Naive thymus-derived CD4-positive, alpha-beta T cell (primary cell): ENCODE measurements around the gene HMGXB3. TPM values are rescaled to one million over a fixed set of nuclear protein-coding genes. Genes with fewer than 3 reads are reported as not detected.

Experiments used
- ATAC-seq: fragments of 150-1000 bp; cut with Tn5 transposase; 2 replicates; pipeline ENCODE4 v1.10.0; 2021; ENCODE audit warnings: mild to moderate bottlenecking, moderate library complexity
- CTCF ChIA-PET: fragments of 350-600 bp; sonication (Branson Sonifier 250); formaldehyde crosslinking; loops from one replicate; lab custom pipeline; 2021; ENCODE audit warnings: antibody characterized with exemption; lab: Charles Lee
- POLR2A ChIA-PET: fragments of 350-600 bp; sonication (Branson Sonifier 250); formaldehyde crosslinking; loops from one replicate; lab custom pipeline; 2021; ENCODE audit warnings: antibody characterized with exemption, inconsistent platforms; lab: Charles Lee
- DNase-seq, 9 donors: peaks; one replicate each; pipeline versions ENCODE4 v3.0.0 to v3.0.0-alpha.2; 2020 to 2022; ENCODE audit warnings: mixed read lengths in 1 of 9
- H3K27ac ChIP-seq: one replicate; pipeline ENCODE4 v1.7.0; 2013; ENCODE audit warnings: mild to moderate bottlenecking, low read depth, low read length, moderate library complexity
- H3K27me3 ChIP-seq, 2 donors: one replicate each; pipeline ENCODE4 v1.7.0; 2013; ENCODE audit warnings: low read length in 2 of 2, mild to moderate bottlenecking in 2 of 2, moderate library complexity in 2 of 2; ENCODE audit not compliant: control insufficient read depth in 2 of 2, insufficient read depth in 2 of 2
- H3K36me3 ChIP-seq, 3 experiments: 1 replicate in 2 of 3; 2 replicates in 1 of 3; pipeline ENCODE4 v1.7.0; 2013; ENCODE audit warnings: low read length in 3 of 3, mild to moderate bottlenecking in 3 of 3, moderate library complexity in 1 of 3; ENCODE audit not compliant: insufficient read depth in 3 of 3, control insufficient read depth in 2 of 3
- H3K4me1 ChIP-seq, 2 donors: one replicate each; pipeline ENCODE4 v1.7.0; 2013; ENCODE audit warnings: low read length in 2 of 2, mild to moderate bottlenecking in 2 of 2, moderate library complexity in 1 of 2; ENCODE audit not compliant: control insufficient read depth in 2 of 2, insufficient read depth in 2 of 2
- H3K4me3 ChIP-seq: 2 replicates; pipeline ENCODE4 v1.7.0; 2013; ENCODE audit warnings: mild to moderate bottlenecking, low read length
- H3K9me3 ChIP-seq, 3 experiments: 1 replicate in 2 of 3; 2 replicates in 1 of 3; pipeline ENCODE4 v1.7.0; 2013; ENCODE audit warnings: low read length in 3 of 3; ENCODE audit not compliant: control insufficient read depth in 2 of 3
- H3K27ac Mint-ChIP-seq, 9 donors: one replicate each; pipeline ENCODE4 v1.8.0; 2020 to 2022; ENCODE audit warnings: mixed read lengths in 9 of 9, mild to moderate bottlenecking in 8 of 9, moderate library complexity in 5 of 9, inconsistent platforms in 2 of 9
- H3K27me3 Mint-ChIP-seq, 5 donors: one replicate each; pipeline ENCODE4 v1.8.0; 2021 to 2022; ENCODE audit warnings: mixed read lengths in 5 of 5, mild to moderate bottlenecking in 1 of 5
- H3K36me3 Mint-ChIP-seq, 5 donors: one replicate each; pipeline ENCODE4 v1.8.0; 2020 to 2022; ENCODE audit warnings: mixed read lengths in 5 of 5, mild to moderate bottlenecking in 3 of 5, inconsistent platforms in 1 of 5
- H3K4me1 Mint-ChIP-seq, 7 donors: one replicate each; pipeline ENCODE4 v1.8.0; 2020 to 2022; ENCODE audit warnings: mixed read lengths in 7 of 7, mild to moderate bottlenecking in 3 of 7, inconsistent platforms in 1 of 7
- H3K4me3 Mint-ChIP-seq, 10 donors: one replicate each; pipeline ENCODE4 v1.8.0; 2020 to 2022; ENCODE audit warnings: mild to moderate bottlenecking in 10 of 10, mixed read lengths in 10 of 10, moderate library complexity in 6 of 10, inconsistent platforms in 2 of 10
- H3K9me3 Mint-ChIP-seq, 11 donors: one replicate each; pipeline ENCODE4 v1.8.0; 2020 to 2022; ENCODE audit warnings: mixed read lengths in 11 of 11, mild to moderate bottlenecking in 4 of 11, inconsistent platforms in 1 of 11, moderate library complexity in 1 of 11
- intact Hi-C, 2 donors: fragments of 100-400 bp; cut with micrococcal nuclease; formaldehyde crosslinking; loops; one replicate each; pipeline ENCODE4 v1.15.1; 2023
- polyA plus RNA-seq, 2 donors: library from polyadenylated mRNA; unstranded; fragments of 300-500 nt; fragmentation: Illumina TruSeq; gene quantifications; one replicate each; pipeline ENCODE4 v1.2.3, GENCODE V29; 2021
- total RNA-seq, 6 experiments: library from RNA in 5 of 6; stranded (reverse) in 5 of 6; gene quantifications; 1 replicate in 5 of 6; 2 replicates in 1 of 6; pipeline ENCODE4 v1.2.3 and lab custom pipeline; 2021 to 2026

The HMGXB3 gene
- total and polyA plus RNA-seq, 7 experiments from 2014 or later, result 8.2 to 40.6 (median 29.3) TPM

DNA sequence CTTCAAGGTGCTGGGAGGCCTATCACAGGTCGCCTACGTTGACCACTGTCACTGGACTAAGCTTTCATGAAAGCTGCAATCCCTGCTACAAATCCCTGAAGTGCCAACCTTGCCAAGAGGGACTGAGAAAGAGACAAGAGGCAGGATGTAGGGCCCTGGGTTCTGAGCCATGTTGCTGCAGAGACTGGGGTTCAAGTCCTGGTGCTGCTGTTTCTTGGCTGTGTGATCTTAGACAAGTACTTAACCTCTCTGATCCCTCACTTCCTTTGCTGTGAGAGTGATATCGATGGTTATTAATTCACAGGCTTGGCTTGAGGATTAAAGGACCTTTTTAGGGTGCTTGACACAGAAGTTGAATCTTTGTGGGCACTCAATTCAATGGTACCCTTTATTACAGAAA, 70.3 kb downstream of the HMGXB3 start:
- H3K9me3 Mint-ChIP-seq, result no peaks in the 10 kb centered on the region
- H3K36me3 Mint-ChIP-seq, result no peaks in the 10 kb centered on the region
- POLR2A ChIA-PET, result no interaction called here
- DNase-seq, result no peak
- Histone ChIP-seq H3K27ac (no peak overlapping the region), H3K4me3 (no peak overlapping the region), H3K9me3 (no peaks in the 10 kb centered on the region), H3K27me3 (no peaks in the 10 kb centered on the region), H3K4me1 (no peaks in the 10 kb centered on the region), H3K36me3 (no peaks in the 10 kb centered on the region)
- H3K27me3 Mint-ChIP-seq, result peaks cover 0 to 5% (median 0%) of the 10 kb centered on the region in 5 donors
- CTCF ChIA-PET, result no interaction called here
- H3K27ac Mint-ChIP-seq, result no peak overlapping the region
- peaks cover 0 to 20% (median 0%) of the 10 kb centered on the region in 7 donors for H3K4me1 Mint-ChIP-seq
- intact Hi-C loops, result no loop called here
- H3K4me3 Mint-ChIP-seq, result no peak overlapping the region
- no peak for ATAC-seq

DNA sequence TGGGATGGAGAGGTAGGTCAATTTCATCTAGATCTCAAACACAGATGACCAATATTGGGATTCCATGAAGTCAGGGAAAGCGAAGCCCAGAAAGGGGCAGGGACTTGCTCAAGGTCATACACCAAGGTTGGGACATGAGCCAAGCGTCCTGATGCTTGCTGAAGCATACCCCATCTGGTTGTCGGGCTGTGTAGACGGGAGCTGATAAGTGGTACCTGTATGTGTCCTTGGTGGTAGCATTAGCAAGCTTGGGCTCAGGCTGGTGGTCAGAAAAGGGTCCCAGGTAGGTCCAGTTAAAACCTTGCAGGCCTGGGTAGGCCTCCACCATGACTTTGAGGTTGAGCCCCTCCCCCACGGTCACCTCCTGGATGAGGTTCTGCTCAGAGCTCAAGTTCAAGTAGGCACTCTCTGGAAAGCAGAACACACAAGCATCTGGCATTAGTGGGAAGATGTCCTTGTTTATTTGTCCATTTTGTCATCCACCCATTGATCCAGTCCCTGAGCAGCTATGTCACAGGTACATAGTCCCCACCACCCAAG, 72.6 kb downstream of the HMGXB3 start:
- DNase-seq (no peak), ATAC-seq (no peak)
- Histone ChIP-seq H3K4me3 (no peak overlapping the region), H3K36me3 (no peaks in the 10 kb centered on the region), H3K4me1 (no peaks in the 10 kb centered on the region), H3K27ac (no peak overlapping the region), H3K9me3 (no peaks in the 10 kb centered on the region), H3K27me3 (no peaks in the 10 kb centered on the region)
- Mint-ChIP-seq H3K27ac (no peak overlapping the region), H3K36me3 (no peaks in the 10 kb centered on the region), H3K4me1 (peaks cover 0 to 3% (median 0%) of the 10 kb centered on the region in 7 donors), H3K9me3 (no peaks in the 10 kb centered on the region), H3K4me3 (no peak overlapping the region), H3K27me3 (no peaks in the 10 kb centered on the region)
- ChIA-PET POLR2A (no interaction called here), CTCF (no interaction called here)
- intact Hi-C loops, result no loop called here

- H3K9me3 ChIP-seq, result no peaks in the 10 kb centered on the region
- no peaks in the 10 kb centered on the region for H3K27me3 ChIP-seq
- no peak overlapping the region for H3K27ac ChIP-seq
- Mint-ChIP-seq H3K27me3 (no peaks in the 10 kb centered on the region), H3K36me3 (no peaks in the 10 kb centered on the region), H3K4me3 (no peak overlapping the region), H3K9me3 (no peaks in the 10 kb centered on the region), H3K4me1 (peaks cover 0 to under 1% (median 0%) of the 10 kb centered on the region in 7 donors), H3K27ac (no peak overlapping the region)
- H3K36me3 ChIP-seq, result no peaks in the 10 kb centered on the region
- no peaks in the 10 kb centered on the region for H3K4me1 ChIP-seq
- H3K4me3 ChIP-seq, result no peak overlapping the region
- ChIA-PET CTCF (interaction anchor here (0.6 kb wide), 1 partner anchor 105 kb away, joined by 3 read pairs; no protein-coding TSS in a partner anchor), POLR2A (no interaction called here)
- intact Hi-C loops, result no loop called here
- DNase-seq (no peak), ATAC-seq (no peak)
These were observed 73.1 kb downstream of the HMGXB3 start for GRCh38 chr5:150073677-150074076.

DNA sequence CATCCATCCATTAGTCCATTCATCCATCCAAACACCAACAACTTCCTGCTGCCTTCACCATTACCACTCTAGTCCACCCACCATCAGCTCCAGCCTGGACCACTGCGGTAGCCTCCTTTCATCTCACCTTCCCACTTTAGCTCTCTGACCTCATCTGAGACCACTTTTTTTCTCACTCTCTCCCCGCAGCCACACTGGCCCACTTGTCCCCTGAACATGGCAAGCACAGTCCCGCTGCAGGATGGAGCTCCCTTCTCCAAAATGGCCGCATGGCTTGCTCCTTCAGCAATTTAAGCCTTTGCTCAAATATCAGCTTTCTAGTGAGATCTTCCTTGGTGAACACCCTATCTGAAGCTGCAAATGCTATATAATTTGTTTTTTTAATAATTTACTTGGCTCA, 74.7 kb downstream of the HMGXB3 start:
- no peak overlapping the region for H3K27ac Mint-ChIP-seq
- H3K4me1 Mint-ChIP-seq, result no peaks in the 10 kb centered on the region
- intact Hi-C loops, result no loop called here
- H3K9me3 Mint-ChIP-seq, result no peaks in the 10 kb centered on the region
- CTCF ChIA-PET, result no interaction called here
- POLR2A ChIA-PET, result no interaction called here
- no peaks in the 10 kb centered on the region for H3K36me3 ChIP-seq
- no peaks in the 10 kb centered on the region for H3K9me3 ChIP-seq
- H3K27me3 ChIP-seq, result no peaks in the 10 kb centered on the region
- H3K27me3 Mint-ChIP-seq, result peaks cover 0 to 6% (median 0%) of the 10 kb centered on the region in 5 donors
- H3K27ac ChIP-seq, result no peak overlapping the region
- H3K4me3 ChIP-seq, result no peak overlapping the region
- H3K4me1 ChIP-seq, result no peaks in the 10 kb centered on the region
- ATAC-seq, result no peak
- H3K4me3 Mint-ChIP-seq, result no peak overlapping the region
- H3K36me3 Mint-ChIP-seq, result no peaks in the 10 kb centered on the region
- peak in 1 of 9 donors; percentile 8 for DNase-seq

GRCh38 chr5:150075806-150076205, 75.3 kb downstream of the HMGXB3 start:
- CTCF ChIA-PET, result no interaction called here
- POLR2A ChIA-PET, result no interaction called here
- ATAC-seq, result no peak

DNA sequence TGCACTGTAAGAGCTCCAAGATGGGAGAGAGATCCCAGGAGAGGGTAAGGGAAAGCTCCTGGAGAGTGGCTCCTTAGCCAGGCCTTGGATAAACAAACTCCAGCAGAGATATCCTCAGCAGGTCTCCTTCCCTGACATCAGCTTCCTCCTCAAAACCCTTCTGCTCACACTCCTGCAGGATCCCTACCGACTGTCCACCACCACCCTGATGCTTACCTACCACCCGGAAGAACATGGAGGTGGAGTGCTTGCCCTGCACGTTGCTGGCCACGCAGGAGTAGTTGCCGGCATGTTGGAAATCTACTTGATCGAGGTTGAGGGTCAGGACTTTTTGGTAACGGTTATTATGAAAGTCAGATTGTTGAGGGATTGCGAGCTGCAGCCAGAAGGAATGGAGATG, 76.5 kb downstream of the HMGXB3 start:
- Mint-ChIP-seq H3K36me3 (no peaks in the 10 kb centered on the region), H3K4me3 (no peak overlapping the region), H3K9me3 (no peaks in the 10 kb centered on the region), H3K27me3 (peaks cover 2 to 11% (median 8%) of the 10 kb centered on the region in 5 donors), H3K27ac (no peak overlapping the region), H3K4me1 (peaks cover 0 to 2% (median 0%) of the 10 kb centered on the region in 7 donors)
- H3K4me3 ChIP-seq, result no peak overlapping the region
- intact Hi-C loops, result no loop called here
- ChIA-PET POLR2A (no interaction called here), CTCF (interaction anchor here (0.6 kb wide), 1 partner anchor 1729 kb away, joined by 4 read pairs; no protein-coding TSS in a partner anchor)
- peaks cover 0 to 3% of the 10 kb centered on the region in 2 donors for H3K27me3 ChIP-seq
- H3K9me3 ChIP-seq, result no peaks in the 10 kb centered on the region
- no peak overlapping the region for H3K27ac ChIP-seq
- no peak for DNase-seq
- no peaks in the 10 kb centered on the region for H3K36me3 ChIP-seq
- H3K4me1 ChIP-seq, result no peaks in the 10 kb centered on the region
- ATAC-seq, result no peak

More at GRCh38 chr5:150075806-150076205, 75.3 kb downstream of the HMGXB3 start:
- Histone ChIP-seq H3K4me1 (no peaks in the 10 kb centered on the region), H3K27ac (no peak overlapping the region), H3K4me3 (no peak overlapping the region), H3K9me3 (no peaks in the 10 kb centered on the region), H3K36me3 (no peaks in the 10 kb centered on the region), H3K27me3 (no peaks in the 10 kb centered on the region)
- no peak overlapping the region for H3K27ac Mint-ChIP-seq
- H3K27me3 Mint-ChIP-seq, result peaks cover 0 to 6% (median 0%) of the 10 kb centered on the region in 5 donors
- no peaks in the 10 kb centered on the region for H3K9me3 Mint-ChIP-seq
- H3K4me3 Mint-ChIP-seq, result no peak overlapping the region
- DNase-seq, result peak in 1 of 9 donors; percentile 11
- H3K4me1 Mint-ChIP-seq, result no peaks in the 10 kb centered on the region
- intact Hi-C loops, result no loop called here
- no peaks in the 10 kb centered on the region for H3K36me3 Mint-ChIP-seq
